Heart right ventricle (tissue), 16 donors: ENCODE measurements around the gene MTUS2. TPM values are rescaled to one million over a fixed set of nuclear protein-coding genes. Genes with fewer than 3 reads are reported as not detected.

ENCODE experiments used
- ATAC-seq, 8 donors: fragments of 200-7000 bp; cut with Tn5 transposase; one replicate each; pipeline ENCODE4 v1.9.1; 2020; ENCODE audit warnings: mild to moderate bottlenecking in 8 of 8, moderate library complexity in 8 of 8, moderate number of reproducible peaks in 1 of 8
- DNase-seq, 2 donors: peaks; one replicate each; pipeline ENCODE4 v3.0.0-alpha.2; 2020
- H3K27ac ChIP-seq, 10 donors: fragments of 200-600 bp; sonication (generic) in 2 of 10; one replicate each; pipeline versions ENCODE4 v1.5.0 to v1.8.0; 2020 to 2022; ENCODE audit warnings: mild to moderate bottlenecking in 3 of 10
- H3K27me3 ChIP-seq, 7 donors: fragments of 200-600 bp; one replicate each; pipeline ENCODE4 v1.8.0; 2021 to 2022; ENCODE audit warnings: mild to moderate bottlenecking in 2 of 7
- H3K36me3 ChIP-seq, 9 donors: fragments of 200-600 bp; sonication (generic) in 1 of 9; one replicate each; pipeline versions ENCODE4 v1.5.0 to v1.8.0; 2020 to 2022; ENCODE audit warnings: mild to moderate bottlenecking in 2 of 9
- H3K4me1 ChIP-seq, 9 donors: fragments of 200-600 bp; sonication (generic) in 1 of 9; one replicate each; pipeline versions ENCODE4 v1.5.0 to v1.8.0; 2020 to 2022; ENCODE audit warnings: mild to moderate bottlenecking in 4 of 9
- H3K4me3 ChIP-seq, 10 donors: fragments of 200-600 bp; sonication (generic) in 2 of 10; one replicate each; pipeline versions ENCODE4 v1.5.0 to v1.8.0; 2020 to 2022; ENCODE audit warnings: mild to moderate bottlenecking in 7 of 10, moderate library complexity in 2 of 10
- H3K9me3 ChIP-seq, 11 donors: fragments of 200-600 bp in 10 of 11; sonication (generic) in 2 of 11; one replicate each; pipeline versions ENCODE4 v1.5.0 to v1.8.0; 2013 to 2022; ENCODE audit warnings: mild to moderate bottlenecking in 2 of 11, control low read depth in 1 of 11, moderate library complexity in 1 of 11
- CTCF ChIP-seq, 9 donors: fragments of 200-600 bp; sonication (generic) in 2 of 9; IDR thresholded peaks; one replicate each; pipeline versions ENCODE4 v1.5.0 to v1.8.0; 2021 to 2022; ENCODE audit warnings: antibody characterized with exemption in 9 of 9, mild to moderate bottlenecking in 5 of 9, moderate library complexity in 1 of 9
- WGBS, 2 donors: extraction: QIAGEN DNeasy Blood & Tissue Kit; methylation state at CpG; one replicate each; pipeline ENCODE4 v1.1.7; 2013; ENCODE audit warnings: inconsistent platforms in 1 of 2; 5-methylcytosine and 5-hydroxymethylcytosine counted together
- intact Hi-C, 10 donors: fragments of 100-400 bp; cut with DNase I; formaldehyde crosslinking; loops; one replicate each; pipeline versions ENCODE4 v1.11.1 to v1.14.2; 2022
- polyA plus RNA-seq, 2 donors: library from polyadenylated mRNA; stranded (reverse); fragments of 200-250 nt; gene quantifications; one replicate each; pipeline ENCODE4 v1.2.3, GENCODE V29; 2013
- total RNA-seq, 10 donors: library from RNA; stranded (reverse); fragmentation: NEBNext Ultra II Directional in 3 of 10; extraction: Animal tissue kit (Norgen Biotek cat#: 25700) in 3 of 10; gene quantifications; one replicate each; pipeline versions ENCODE4 v1.2.1 to v1.2.4, GENCODE V29; 2021 to 2023
- donor health status: Arrhythmogenic right ventricular cardiomyopathy.
- donor health status: ischemic (EF 13 %, LVEDD 7.1; RV severe dilation, severe dysfunction).
- donor health status: healthy with polysubstance abuse.
- donor health status: DM: no; HTN: yes; CAD: no.
- donor health status: DM: no; HTN: no; CAD: no.
- donor health status: ischemic (EF 25% LVEDD 6.9; RV normal size, moderate dysfunction).
- donor health status: ischemic (EF 25% LVEDD 5.7; RV mildly dilated, moderate dysfunction).
- donor health status: healthy.
- donor health status: DM: yes; HTN: yes; CAD: no.
- donor health status: Ischemic cardiomyopathy.
- donor health status: ischemic (EF 35%, LVEDD 5.7; RV mildly dilated, moderate dysfunction).
- donor health status: nonischemic (EF 11% LVEDD 7.7; RV severe dilation, severe dysfunction).
- donor health status: DM: yes; HTN: yes; CAD: no.
- donor health status: PGD.
- donor health status: ischemic (EF 29% LVEDD 5.4; RV normal size, mild dysfunction).
- donor health status: nonischemic (EF 23%, LVEDD 6.1; RV moderate dilation, normal function).

The MTUS2 gene
- total and polyA plus RNA-seq, 12 donors: 18.7 to 159 (median 65.6) TPM

GRCh38 chr13:29483211-29483610 lies 663.1 kb downstream of the MTUS2 start:
- intact Hi-C loops: no loop called here

GRCh38 chr13:29483623-29484022 lies 663.5 kb downstream of the MTUS2 start:
- 64 to 77% methylated on average over 4 of the region's 4 CpGs for WGBS, 2 donors
- peaks cover 0 to 36% (median 10%) of the 10 kb centered on the region in 9 donors for H3K4me1 ChIP-seq
- no peak overlapping the region for H3K4me3 ChIP-seq
- intact Hi-C loops: no loop called here
- no peaks in the 10 kb centered on the region for H3K27me3 ChIP-seq
- no peaks in the 10 kb centered on the region for H3K9me3 ChIP-seq
- ATAC-seq (peak in 1 of 8 donors; percentile 19), DNase-seq (no peak)
- no peak overlapping the region for H3K27ac ChIP-seq
- H3K36me3 ChIP-seq: peaks cover 0 to 7% (median 0%) of the 10 kb centered on the region in 9 donors
- TF ChIP-seq CTCF (IDR thresholded peaks at IDR 0.05): no peak

More at GRCh38 chr13:29483211-29483610, 663.1 kb downstream of the MTUS2 start:
- ATAC-seq: peak in 6 of 8 donors; percentile 14 to 50 (median 32)
- H3K4me3 ChIP-seq: no peak overlapping the region
- H3K9me3 ChIP-seq: no peaks in the 10 kb centered on the region
- WGBS, 2 donors: 47 to 70% methylated on average over 15 of the region's 15 CpGs
- H3K27me3 ChIP-seq: no peaks in the 10 kb centered on the region
- H3K4me1 ChIP-seq: peaks cover 0 to 36% (median 10%) of the 10 kb centered on the region in 9 donors
- no peak for TF ChIP-seq CTCF (IDR thresholded peaks at IDR 0.05)
- peaks cover 0 to 4% (median 0%) of the 10 kb centered on the region in 9 donors for H3K36me3 ChIP-seq
- peak; percentile 51 to 63 for DNase-seq
- peak overlapping the region in 1 of 10 donors; percentile 4 for H3K27ac ChIP-seq

- no peak for TF ChIP-seq CTCF (IDR thresholded peaks at IDR 0.05)
- Histone ChIP-seq H3K9me3 (no peaks in the 10 kb centered on the region), H3K27ac (no peak overlapping the region), H3K4me1 (peaks cover 0 to 33% (median 10%) of the 10 kb centered on the region in 9 donors), H3K4me3 (no peak overlapping the region), H3K36me3 (peaks cover 0 to 12% (median 0%) of the 10 kb centered on the region in 9 donors), H3K27me3 (peaks cover 0 to 5% (median 0%) of the 10 kb centered on the region in 7 donors)
- ATAC-seq (peak in 1 of 8 donors; percentile 50), DNase-seq (no peak)
- WGBS, 2 donors: 28 to 48% methylated on average over 7 of the region's 7 CpGs
- intact Hi-C loops: no loop called here
Observed at GRCh38 chr13:29484236-29484635, 664.1 kb downstream of the MTUS2 start.

DNA sequence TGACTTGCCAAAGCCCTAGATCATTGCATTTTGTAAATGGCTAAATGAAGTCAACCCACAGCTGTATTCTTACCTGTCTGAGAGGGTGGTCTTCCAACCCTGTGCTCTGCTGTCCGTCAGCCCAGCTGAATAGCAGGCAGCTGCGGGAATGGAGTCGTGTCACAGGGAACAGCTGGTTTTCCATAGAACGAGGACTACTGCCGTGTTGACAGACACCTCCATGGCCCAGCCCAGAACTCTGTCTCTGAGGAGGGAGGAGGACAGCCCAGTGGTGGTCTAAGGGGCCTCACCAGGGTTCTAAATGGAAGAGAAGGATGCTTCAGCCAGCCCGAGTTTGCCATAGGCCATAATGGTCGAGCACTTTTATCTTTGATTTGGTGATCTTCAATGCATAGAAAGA lies 664.7 kb downstream of the MTUS2 start:
- TF ChIP-seq CTCF (IDR thresholded peaks at IDR 0.05): no peak
- intact Hi-C loops: no loop called here
- 65% methylated on average over 7 of the region's 7 CpGs for WGBS, 2 donors
- peaks cover 0 to 5% (median 0%) of the 10 kb centered on the region in 7 donors for H3K27me3 ChIP-seq
- DNase-seq (no peak), ATAC-seq (no peak)
- H3K4me1 ChIP-seq: peaks cover 0 to 27% (median 9%) of the 10 kb centered on the region in 9 donors
- no peak overlapping the region for H3K4me3 ChIP-seq
- no peak overlapping the region for H3K27ac ChIP-seq
- no peaks in the 10 kb centered on the region for H3K9me3 ChIP-seq
- H3K36me3 ChIP-seq: peaks cover 0 to 18% (median 0%) of the 10 kb centered on the region in 9 donors
